ENCODE results near the gene GMDS. TPM values are rescaled to one million over a fixed set of nuclear protein-coding genes. Genes with fewer than 3 reads are reported as not detected.

The GMDS gene
- total RNA-seq, 1 donor: 23.2 TPM

GRCh38 chr6:2119275-2119674 is 126.1 kb downstream of the GMDS start:
- H4K20me1 ChIP-seq (ENCODE audit: insufficient read depth, low read length): no peaks in the 10 kb centered on the region
- no peak overlapping the region for H3K27ac ChIP-seq (ENCODE audit: low read depth, low read length)
- no peaks in the 10 kb centered on the region for H3K36me3 ChIP-seq (ENCODE audit: insufficient read depth, low read length)
- H3K9me3 ChIP-seq (ENCODE audit: low read depth, low read length): no peaks in the 10 kb centered on the region
- no peak overlapping the region for H3K4me2 ChIP-seq (ENCODE audit: insufficient read depth, low read length)
- H2AFZ ChIP-seq (ENCODE audit: low read length): no peak overlapping the region
- H3K79me2 ChIP-seq (ENCODE audit: insufficient read depth, low read length): no peaks in the 10 kb centered on the region
- H3K4me1 ChIP-seq (ENCODE audit: insufficient read depth, low read length): peaks cover 5% of the 10 kb centered on the region
- TF ChIP-seq CTCF (IDR thresholded peaks at IDR 0.05; ENCODE audit: extremely low read depth, low read depth, low read length): no peak
- no peaks in the 10 kb centered on the region for H3K27me3 ChIP-seq (ENCODE audit: insufficient read depth, low read length)
- no peak for DNase-seq (ENCODE audit: insufficient read length, low spot score, missing footprints)
- no peak overlapping the region for H3K4me3 ChIP-seq (ENCODE audit: insufficient read depth, low read length)

DNA sequence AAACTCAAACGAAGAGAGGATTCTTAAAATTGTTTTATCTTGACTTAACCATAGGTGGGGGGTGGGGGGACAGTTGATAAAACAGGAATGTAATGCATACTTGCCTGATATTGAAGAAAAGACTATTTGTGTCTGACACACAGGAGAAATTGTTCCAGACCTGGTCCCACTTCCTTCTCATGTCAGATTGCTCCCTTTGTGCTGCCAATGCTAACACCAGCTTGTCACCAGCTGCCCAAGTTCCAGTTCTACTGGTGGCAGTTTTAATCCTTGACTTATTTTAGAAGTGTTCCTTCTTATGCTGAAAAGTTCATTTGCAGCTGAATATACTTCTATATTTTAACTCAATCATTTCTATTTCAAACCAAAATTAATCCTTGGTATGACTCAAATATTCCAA is 127.3 kb downstream of the GMDS start:
- no peak overlapping the region for H2AFZ ChIP-seq (ENCODE audit: low read length)
- H3K27ac ChIP-seq (ENCODE audit: low read depth, low read length): no peak overlapping the region
- peaks cover 5% of the 10 kb centered on the region for H3K4me1 ChIP-seq (ENCODE audit: insufficient read depth, low read length)
- H3K36me3 ChIP-seq (ENCODE audit: insufficient read depth, low read length): no peaks in the 10 kb centered on the region
- no peaks in the 10 kb centered on the region for H4K20me1 ChIP-seq (ENCODE audit: insufficient read depth, low read length)
- no peaks in the 10 kb centered on the region for H3K9me3 ChIP-seq (ENCODE audit: low read depth, low read length)
- no peak for DNase-seq (ENCODE audit: insufficient read length, low spot score, missing footprints)
- no peak overlapping the region for H3K4me2 ChIP-seq (ENCODE audit: insufficient read depth, low read length)
- H3K27me3 ChIP-seq (ENCODE audit: insufficient read depth, low read length): no peaks in the 10 kb centered on the region
- no peak overlapping the region for H3K4me3 ChIP-seq (ENCODE audit: insufficient read depth, low read length)
- H3K79me2 ChIP-seq (ENCODE audit: insufficient read depth, low read length): no peaks in the 10 kb centered on the region
- TF ChIP-seq CTCF (IDR thresholded peaks at IDR 0.05; ENCODE audit: extremely low read depth, low read depth, low read length): no peak

- Histone ChIP-seq H3K36me3 (ENCODE audit: insufficient read depth, low read length) (no peaks in the 10 kb centered on the region), H3K79me2 (ENCODE audit: insufficient read depth, low read length) (no peaks in the 10 kb centered on the region)
Measured at GRCh38 chr6:2117447-2117846, 128.0 kb downstream of the GMDS start.

DNA sequence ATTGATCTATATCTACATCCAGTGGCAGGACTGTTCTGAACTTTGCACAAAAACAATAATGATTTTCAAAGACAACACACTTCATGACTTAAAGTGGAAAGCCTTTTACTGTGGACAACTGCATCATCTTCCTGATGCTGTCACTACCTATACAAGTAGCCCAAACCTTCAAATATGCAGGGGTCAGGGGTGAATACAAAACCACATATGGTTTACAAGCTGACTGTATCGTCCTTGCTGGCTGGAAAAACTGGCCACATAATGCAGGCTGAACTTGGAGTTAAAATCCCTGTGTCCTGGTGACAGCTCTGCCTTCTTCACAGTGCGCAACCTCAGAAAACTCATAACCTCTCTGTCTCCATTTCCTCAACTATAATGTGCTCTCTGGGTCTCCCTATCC is 128.9 kb downstream of the GMDS start:
- Histone ChIP-seq H3K4me2 (ENCODE audit: insufficient read depth, low read length) (no peak overlapping the region), H3K36me3 (ENCODE audit: insufficient read depth, low read length) (no peaks in the 10 kb centered on the region), H4K20me1 (ENCODE audit: insufficient read depth, low read length) (no peaks in the 10 kb centered on the region), H3K4me1 (ENCODE audit: insufficient read depth, low read length) (peaks cover 10% of the 10 kb centered on the region), H2AFZ (ENCODE audit: low read length) (no peak overlapping the region), H3K9me3 (ENCODE audit: low read depth, low read length) (no peaks in the 10 kb centered on the region), H3K27me3 (ENCODE audit: insufficient read depth, low read length) (no peaks in the 10 kb centered on the region), H3K79me2 (ENCODE audit: insufficient read depth, low read length) (no peaks in the 10 kb centered on the region), H3K27ac (ENCODE audit: low read depth, low read length) (no peak overlapping the region), H3K4me3 (ENCODE audit: insufficient read depth, low read length) (no peak overlapping the region)
- TF ChIP-seq CTCF (IDR thresholded peaks at IDR 0.05; ENCODE audit: extremely low read depth, low read depth, low read length): no peak
- DNase-seq (ENCODE audit: insufficient read length, low spot score, missing footprints): no peak

More at GRCh38 chr6:2117447-2117846, 128.0 kb downstream of the GMDS start:
- TF ChIP-seq CTCF (IDR thresholded peaks at IDR 0.05; ENCODE audit: extremely low read depth, low read depth, low read length): no peak
- Histone ChIP-seq H3K4me3 (ENCODE audit: insufficient read depth, low read length) (no peak overlapping the region), H4K20me1 (ENCODE audit: insufficient read depth, low read length) (no peaks in the 10 kb centered on the region), H3K9me3 (ENCODE audit: low read depth, low read length) (no peaks in the 10 kb centered on the region), H3K4me1 (ENCODE audit: insufficient read depth, low read length) (peaks cover 5% of the 10 kb centered on the region), H3K27me3 (ENCODE audit: insufficient read depth, low read length) (no peaks in the 10 kb centered on the region), H2AFZ (ENCODE audit: low read length) (no peak overlapping the region), H3K4me2 (ENCODE audit: insufficient read depth, low read length) (no peak overlapping the region), H3K27ac (ENCODE audit: low read depth, low read length) (no peak overlapping the region)
- DNase-seq (ENCODE audit: insufficient read length, low spot score, missing footprints): no peak
